Spinal cord (tissue), 10 donors: ENCODE measurements around the gene PYROXD2. TPM values are rescaled to one million over a fixed set of nuclear protein-coding genes. Genes with fewer than 3 reads are reported as not detected.

Source experiments
- DNase-seq, 6 donors: peaks; one replicate each; pipeline versions ENCODE4 v3.0.0 to v3.0.0-alpha.2; 2013 to 2015; ENCODE audit warnings: low spot score in 6 of 6, low read depth in 4 of 6
- H3K27ac ChIP-seq: one replicate; pipeline ENCODE4 v1.5.1; 2013; ENCODE audit warnings: low read depth, low read length, control low read depth
- H3K27me3 ChIP-seq: one replicate; pipeline ENCODE4 v1.6.1; 2013; ENCODE audit warnings: low read length; ENCODE audit not compliant: control insufficient read depth, insufficient read depth
- H3K36me3 ChIP-seq: one replicate; pipeline ENCODE4 v1.6.1; 2013; ENCODE audit warnings: low read length; ENCODE audit not compliant: control insufficient read depth, insufficient read depth
- H3K4me1 ChIP-seq: one replicate; pipeline ENCODE4 v1.6.1; 2013; ENCODE audit warnings: low read length; ENCODE audit not compliant: control insufficient read depth, insufficient read depth
- H3K4me3 ChIP-seq: one replicate; pipeline ENCODE4 v1.5.1; 2013; ENCODE audit warnings: low read depth, low read length, control low read depth
- H3K9me3 ChIP-seq: one replicate; pipeline ENCODE4 v1.6.1; 2013; ENCODE audit warnings: low read length; ENCODE audit not compliant: control insufficient read depth, insufficient read depth
- WGBS: methylation state at CpG from one replicate; pipeline ENCODE4 v1.1.5; 2013; ENCODE audit warnings: missing lambda C conversion rate; ENCODE audit not compliant: insufficient coverage; 5-methylcytosine and 5-hydroxymethylcytosine counted together
- polyA plus RNA-seq, 2 donors: library from polyadenylated mRNA; unstranded; fragments of 120-200 nt; gene quantifications; one replicate each; pipeline ENCODE4 v1.2.1, GENCODE V29; 2013; ENCODE audit not compliant: insufficient read length in 2 of 2
- total RNA-seq, 2 donors: library from RNA; depleted of rRNA in 1 of 2; stranded (reverse); fragments of 120-200 nt in 1 of 2; fragments of >200 nt in 1 of 2; gene quantifications; one replicate each; pipeline versions ENCODE4 v1.2.3 to v1.2.4, GENCODE V29; 2013 to 2014
- donor health status: healthy.

The PYROXD2 gene
- total and polyA plus RNA-seq, 4 donors, result 3.7 to 18.7 (median 15.8) TPM

GRCh38 chr10:98436704-98437103, 21.7 kb upstream of the PYROXD2 start:
- H3K27ac ChIP-seq, result no peak overlapping the region
- peaks cover 31% of the 10 kb centered on the region for H3K36me3 ChIP-seq

GRCh38 chr10:98435178-98435577, 20.2 kb upstream of the PYROXD2 start:
- no peak overlapping the region for H3K4me3 ChIP-seq
- H3K27me3 ChIP-seq, result no peaks in the 10 kb centered on the region
- H3K27ac ChIP-seq, result no peak overlapping the region
- over 99% methylated on average over 12 of the region's 12 CpGs for WGBS
- H3K4me1 ChIP-seq, result no peaks in the 10 kb centered on the region
- H3K9me3 ChIP-seq, result peaks cover 2% of the 10 kb centered on the region
- DNase-seq, result no peak
- H3K36me3 ChIP-seq, result peaks cover 41% of the 10 kb centered on the region

More at GRCh38 chr10:98436704-98437103, 21.7 kb upstream of the PYROXD2 start:
- DNase-seq, result peak in 2 of 6 donors; percentile 26 to 58
- H3K9me3 ChIP-seq, result peaks cover 2% of the 10 kb centered on the region
- H3K27me3 ChIP-seq, result no peaks in the 10 kb centered on the region
- H3K4me1 ChIP-seq, result no peaks in the 10 kb centered on the region
- 72% methylated on average over 4 of the region's 4 CpGs for WGBS
- no peak overlapping the region for H3K4me3 ChIP-seq

GRCh38 chr10:98433881-98434732, 19.1 kb upstream of the PYROXD2 start:
- no peak for DNase-seq
- no peak overlapping the region for H3K4me3 ChIP-seq
- H3K27ac ChIP-seq, result no peak overlapping the region
- peaks cover 49% of the 10 kb centered on the region for H3K36me3 ChIP-seq
- no peaks in the 10 kb centered on the region for H3K27me3 ChIP-seq
- over 99% methylated on average over 15 of the region's 21 CpGs for WGBS
- peaks cover 2% of the 10 kb centered on the region for H3K9me3 ChIP-seq
- H3K4me1 ChIP-seq, result no peaks in the 10 kb centered on the region

GRCh38 chr10:98433371-98433770, 18.4 kb upstream of the PYROXD2 start:
- DNase-seq, result no peak
- H3K36me3 ChIP-seq, result peaks cover 44% of the 10 kb centered on the region
- H3K27ac ChIP-seq, result no peak overlapping the region
- WGBS, result no CpG with 5 or more reads among the region's 1 CpG
- H3K9me3 ChIP-seq, result peaks cover 2% of the 10 kb centered on the region
- no peak overlapping the region for H3K4me3 ChIP-seq
- H3K4me1 ChIP-seq, result no peaks in the 10 kb centered on the region
- no peaks in the 10 kb centered on the region for H3K27me3 ChIP-seq

GRCh38 chr10:98432330-98432729, 17.3 kb upstream of the PYROXD2 start:
- no peak overlapping the region for H3K4me3 ChIP-seq
- no peak overlapping the region for H3K27ac ChIP-seq
- H3K9me3 ChIP-seq, result peaks cover 2% of the 10 kb centered on the region
- no peak for DNase-seq
- no peaks in the 10 kb centered on the region for H3K4me1 ChIP-seq
- WGBS, result no CpG with 5 or more reads among the region's 1 CpG
- no peaks in the 10 kb centered on the region for H3K27me3 ChIP-seq
- H3K36me3 ChIP-seq, result peaks cover 46% of the 10 kb centered on the region

GRCh38 chr10:98431016-98431415, 16.0 kb upstream of the PYROXD2 start:
- H3K27me3 ChIP-seq, result no peaks in the 10 kb centered on the region
- peaks cover 57% of the 10 kb centered on the region for H3K36me3 ChIP-seq
- no peak overlapping the region for H3K27ac ChIP-seq
- WGBS, result 92% methylated on average over 8 of the region's 8 CpGs
- no peak for DNase-seq
- H3K4me1 ChIP-seq, result no peaks in the 10 kb centered on the region
- no peak overlapping the region for H3K4me3 ChIP-seq
- peaks cover 2% of the 10 kb centered on the region for H3K9me3 ChIP-seq

GRCh38 chr10:98430427-98430826, 15.4 kb upstream of the PYROXD2 start:
- no peaks in the 10 kb centered on the region for H3K4me1 ChIP-seq
- H3K36me3 ChIP-seq, result peaks cover 60% of the 10 kb centered on the region
- no peak overlapping the region for H3K4me3 ChIP-seq
- 98% methylated on average over 6 of the region's 8 CpGs for WGBS
- no peak for DNase-seq
- H3K27ac ChIP-seq, result no peak overlapping the region
- peaks cover 2% of the 10 kb centered on the region for H3K9me3 ChIP-seq
- no peaks in the 10 kb centered on the region for H3K27me3 ChIP-seq

- Histone ChIP-seq H3K4me3 (no peak overlapping the region), H3K36me3 (peaks cover 59% of the 10 kb centered on the region), H3K27ac (no peak overlapping the region), H3K27me3 (no peaks in the 10 kb centered on the region), H3K9me3 (peaks cover 2% of the 10 kb centered on the region), H3K4me1 (no peaks in the 10 kb centered on the region)
- 93% methylated on average over 19 of the region's 22 CpGs for WGBS
- no peak for DNase-seq
These were observed 14.5 kb upstream of the PYROXD2 start for GRCh38 chr10:98429320-98430072.

GRCh38 chr10:98427011-98427515, 12.1 kb upstream of the PYROXD2 start:
- H3K9me3 ChIP-seq, result peaks cover 2% of the 10 kb centered on the region
- WGBS, result 97% methylated on average over 5 of the region's 7 CpGs
- no peak for DNase-seq
- H3K4me1 ChIP-seq, result no peaks in the 10 kb centered on the region
- H3K36me3 ChIP-seq, result peaks cover 64% of the 10 kb centered on the region
- H3K27ac ChIP-seq, result no peak overlapping the region
- no peaks in the 10 kb centered on the region for H3K27me3 ChIP-seq
- H3K4me3 ChIP-seq, result no peak overlapping the region
